Measurements from ENCODE around the gene GTPBP3. TPM values are rescaled to one million over a fixed set of nuclear protein-coding genes. Genes with fewer than 3 reads are reported as not detected.

Gene GTPBP3
- total and polyA plus RNA-seq, 2 of the 13 experiments (the other 11 are each of a cell fraction or from before 2014, with no cell fraction given) = 17.5 to 30.0 TPM

DNA sequence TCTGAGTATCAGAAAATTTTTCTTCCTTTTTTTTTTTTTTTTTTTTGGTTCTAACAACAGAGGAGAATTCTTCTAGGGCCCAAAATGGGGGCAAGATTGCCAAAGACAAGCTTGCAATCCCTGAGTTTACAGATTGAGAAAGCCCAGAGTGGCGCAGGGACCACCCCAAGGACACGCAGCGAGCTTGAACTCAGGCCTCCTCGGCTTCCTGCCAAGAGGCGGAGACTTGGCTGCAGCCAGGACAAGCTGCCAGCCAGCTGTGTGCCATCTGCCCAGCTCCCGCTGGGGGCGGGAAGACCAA is 32.2 kb upstream of the GTPBP3 start (continued):
- TF ChIP-seq SMYD3 (CRISPR knock-in tag; IDR thresholded peaks at IDR 0.05) = no peak
- no peak for TF ChIP-seq ZNF709 (CRISPR knock-in tag; IDR thresholded peaks at IDR 0.05)
- no peak for TF ChIP-seq RFX1 (IDR thresholded peaks at IDR 0.05)
- no peak for TF ChIP-seq ISX (CRISPR knock-in tag; conservative IDR thresholded peaks at IDR 0.05)
- TF ChIP-seq NR2F1 (CRISPR knock-in tag; IDR thresholded peaks at IDR 0.05) = no peak
- TF ChIP-seq, protein P1, sequence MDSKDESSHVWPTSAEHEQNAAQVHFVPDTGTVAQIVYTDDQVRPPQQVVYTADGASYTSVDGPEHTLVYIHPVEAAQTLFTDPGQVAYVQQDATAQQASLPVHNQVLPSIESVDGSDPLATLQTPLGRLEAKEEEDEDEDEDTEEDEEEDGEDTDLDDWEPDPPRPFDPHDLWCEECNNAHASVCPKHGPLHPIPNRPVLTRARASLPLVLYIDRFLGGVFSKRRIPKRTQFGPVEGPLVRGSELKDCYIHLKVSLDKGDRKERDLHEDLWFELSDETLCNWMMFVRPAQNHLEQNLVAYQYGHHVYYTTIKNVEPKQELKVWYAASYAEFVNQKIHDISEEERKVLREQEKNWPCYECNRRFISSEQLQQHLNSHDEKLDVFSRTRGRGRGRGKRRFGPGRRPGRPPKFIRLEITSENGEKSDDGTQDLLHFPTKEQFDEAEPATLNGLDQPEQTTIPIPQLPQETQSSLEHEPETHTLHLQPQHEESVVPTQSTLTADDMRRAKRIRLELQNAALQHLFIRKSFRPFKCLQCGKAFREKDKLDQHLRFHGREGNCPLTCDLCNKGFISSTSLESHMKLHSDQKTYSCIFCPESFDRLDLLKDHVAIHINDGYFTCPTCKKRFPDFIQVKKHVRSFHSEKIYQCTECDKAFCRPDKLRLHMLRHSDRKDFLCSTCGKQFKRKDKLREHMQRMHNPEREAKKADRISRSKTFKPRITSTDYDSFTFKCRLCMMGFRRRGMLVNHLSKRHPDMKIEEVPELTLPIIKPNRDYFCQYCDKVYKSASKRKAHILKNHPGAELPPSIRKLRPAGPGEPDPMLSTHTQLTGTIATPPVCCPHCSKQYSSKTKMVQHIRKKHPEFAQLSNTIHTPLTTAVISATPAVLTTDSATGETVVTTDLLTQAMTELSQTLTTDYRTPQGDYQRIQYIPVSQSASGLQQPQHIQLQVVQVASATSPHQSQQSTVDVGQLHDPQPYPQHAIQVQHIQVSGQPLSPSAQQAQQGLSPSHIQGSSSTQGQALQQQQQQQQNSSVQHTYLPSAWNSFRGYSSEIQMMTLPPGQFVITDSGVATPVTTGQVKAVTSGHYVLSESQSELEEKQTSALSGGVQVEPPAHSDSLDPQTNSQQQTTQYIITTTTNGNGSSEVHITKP (CRISPR knock-in tag; IDR thresholded peaks at IDR 0.05; ENCODE audit: low read depth) = no peak
- TF ChIP-seq, protein P2, sequence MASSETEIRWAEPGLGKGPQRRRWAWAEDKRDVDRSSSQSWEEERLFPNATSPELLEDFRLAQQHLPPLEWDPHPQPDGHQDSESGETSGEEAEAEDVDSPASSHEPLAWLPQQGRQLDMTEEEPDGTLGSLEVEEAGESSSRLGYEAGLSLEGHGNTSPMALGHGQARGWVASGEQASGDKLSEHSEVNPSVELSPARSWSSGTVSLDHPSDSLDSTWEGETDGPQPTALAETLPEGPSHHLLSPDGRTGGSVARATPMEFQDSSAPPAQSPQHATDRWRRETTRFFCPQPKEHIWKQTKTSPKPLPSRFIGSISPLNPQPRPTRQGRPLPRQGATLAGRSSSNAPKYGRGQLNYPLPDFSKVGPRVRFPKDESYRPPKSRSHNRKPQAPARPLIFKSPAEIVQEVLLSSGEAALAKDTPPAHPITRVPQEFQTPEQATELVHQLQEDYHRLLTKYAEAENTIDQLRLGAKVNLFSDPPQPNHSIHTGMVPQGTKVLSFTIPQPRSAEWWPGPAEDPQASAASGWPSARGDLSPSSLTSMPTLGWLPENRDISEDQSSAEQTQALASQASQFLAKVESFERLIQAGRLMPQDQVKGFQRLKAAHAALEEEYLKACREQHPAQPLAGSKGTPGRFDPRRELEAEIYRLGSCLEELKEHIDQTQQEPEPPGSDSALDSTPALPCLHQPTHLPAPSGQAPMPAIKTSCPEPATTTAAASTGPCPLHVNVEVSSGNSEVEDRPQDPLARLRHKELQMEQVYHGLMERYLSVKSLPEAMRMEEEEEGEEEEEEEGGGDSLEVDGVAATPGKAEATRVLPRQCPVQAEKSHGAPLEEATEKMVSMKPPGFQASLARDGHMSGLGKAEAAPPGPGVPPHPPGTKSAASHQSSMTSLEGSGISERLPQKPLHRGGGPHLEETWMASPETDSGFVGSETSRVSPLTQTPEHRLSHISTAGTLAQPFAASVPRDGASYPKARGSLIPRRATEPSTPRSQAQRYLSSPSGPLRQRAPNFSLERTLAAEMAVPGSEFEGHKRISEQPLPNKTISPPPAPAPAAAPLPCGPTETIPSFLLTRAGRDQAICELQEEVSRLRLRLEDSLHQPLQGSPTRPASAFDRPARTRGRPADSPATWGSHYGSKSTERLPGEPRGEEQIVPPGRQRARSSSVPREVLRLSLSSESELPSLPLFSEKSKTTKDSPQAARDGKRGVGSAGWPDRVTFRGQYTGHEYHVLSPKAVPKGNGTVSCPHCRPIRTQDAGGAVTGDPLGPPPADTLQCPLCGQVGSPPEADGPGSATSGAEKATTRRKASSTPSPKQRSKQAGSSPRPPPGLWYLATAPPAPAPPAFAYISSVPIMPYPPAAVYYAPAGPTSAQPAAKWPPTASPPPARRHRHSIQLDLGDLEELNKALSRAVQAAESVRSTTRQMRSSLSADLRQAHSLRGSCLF (CRISPR knock-in tag; IDR thresholded peaks at IDR 0.05; ENCODE audit: borderline replicate concordance) = no peak
- no peak for TF ChIP-seq ZNF841 (CRISPR knock-in tag; IDR thresholded peaks at IDR 0.05; ENCODE audit: borderline replicate concordance)
- TF ChIP-seq, protein P3, sequence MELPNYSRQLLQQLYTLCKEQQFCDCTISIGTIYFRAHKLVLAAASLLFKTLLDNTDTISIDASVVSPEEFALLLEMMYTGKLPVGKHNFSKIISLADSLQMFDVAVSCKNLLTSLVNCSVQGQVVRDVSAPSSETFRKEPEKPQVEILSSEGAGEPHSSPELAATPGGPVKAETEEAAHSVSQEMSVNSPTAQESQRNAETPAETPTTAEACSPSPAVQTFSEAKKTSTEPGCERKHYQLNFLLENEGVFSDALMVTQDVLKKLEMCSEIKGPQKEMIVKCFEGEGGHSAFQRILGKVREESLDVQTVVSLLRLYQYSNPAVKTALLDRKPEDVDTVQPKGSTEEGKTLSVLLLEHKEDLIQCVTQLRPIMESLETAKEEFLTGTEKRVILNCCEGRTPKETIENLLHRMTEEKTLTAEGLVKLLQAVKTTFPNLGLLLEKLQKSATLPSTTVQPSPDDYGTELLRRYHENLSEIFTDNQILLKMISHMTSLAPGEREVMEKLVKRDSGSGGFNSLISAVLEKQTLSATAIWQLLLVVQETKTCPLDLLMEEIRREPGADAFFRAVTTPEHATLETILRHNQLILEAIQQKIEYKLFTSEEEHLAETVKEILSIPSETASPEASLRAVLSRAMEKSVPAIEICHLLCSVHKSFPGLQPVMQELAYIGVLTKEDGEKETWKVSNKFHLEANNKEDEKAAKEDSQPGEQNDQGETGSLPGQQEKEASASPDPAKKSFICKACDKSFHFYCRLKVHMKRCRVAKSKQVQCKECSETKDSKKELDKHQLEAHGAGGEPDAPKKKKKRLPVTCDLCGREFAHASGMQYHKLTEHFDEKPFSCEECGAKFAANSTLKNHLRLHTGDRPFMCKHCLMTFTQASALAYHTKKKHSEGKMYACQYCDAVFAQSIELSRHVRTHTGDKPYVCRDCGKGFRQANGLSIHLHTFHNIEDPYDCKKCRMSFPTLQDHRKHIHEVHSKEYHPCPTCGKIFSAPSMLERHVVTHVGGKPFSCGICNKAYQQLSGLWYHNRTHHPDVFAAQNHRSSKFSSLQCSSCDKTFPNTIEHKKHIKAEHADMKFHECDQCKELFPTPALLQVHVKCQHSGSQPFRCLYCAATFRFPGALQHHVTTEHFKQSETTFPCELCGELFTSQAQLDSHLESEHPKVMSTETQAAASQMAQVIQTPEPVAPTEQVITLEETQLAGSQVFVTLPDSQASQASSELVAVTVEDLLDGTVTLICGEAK (IDR thresholded peaks at IDR 0.05) = no peak
- TF ChIP-seq, protein P3 (CRISPR knock-in tag; IDR thresholded peaks at IDR 0.05) = no peak
